CD4-positive, alpha-beta T cell treated with Interleukin-10 for 1 hour (primary cell): ENCODE results near the gene LGALS12.
A peak's percentile ranks its signal among the peaks of the same experiment; 100 is the strongest.
"Not testable (repeated sequence)": the region's sequence is repeated elsewhere in the genome, so short reads cannot be mapped to it uniquely, and the experiment has no call there.

Experiments used
- DNase-seq: peaks from one replicate; pipeline ENCODE4 v3.0.0-alpha.2; 2020

LGALS12 gene

GRCh38 chr11:63535734-63536133, 29.9 kb downstream of the LGALS12 start:
- peak; percentile 47 for DNase-seq

GRCh38 chr11:63536669-63537292, 30.9 kb downstream of the LGALS12 start, which contains the start of gene PLAAT4:
Gene PLAAT4 (plus strand): TSS chr11:63536808. CDS start chr11:63536869, 61 bp downstream.
- DNase-seq, result peak; percentile 68

GRCh38 chr11:63537293-63538101, 31.6 kb downstream of the LGALS12 start:
- peak; percentile 24 for DNase-seq

- DNase-seq, result not testable (repeated sequence)
Observed at GRCh38 chr11:63542506-63542905, 36.6 kb downstream of the LGALS12 start.

- DNase-seq, result no peak
Observed at GRCh38 chr11:63543711-63544110, 37.8 kb downstream of the LGALS12 start.

- DNase-seq, result no peak
Observed at GRCh38 chr11:63547061-63547460, 41.2 kb downstream of the LGALS12 start.

- DNase-seq, result no peak
Observed at GRCh38 chr11:63548178-63548577, 42.3 kb downstream of the LGALS12 start.

GRCh38 chr11:63549411-63549810, 43.5 kb downstream of the LGALS12 start:
- no peak for DNase-seq

- DNase-seq, result not testable (repeated sequence)
Observed at GRCh38 chr11:63550156-63550700, 44.3 kb downstream of the LGALS12 start.

- DNase-seq, result peak; percentile 59
Observed at GRCh38 chr11:63551091-63551888, 45.4 kb downstream of the LGALS12 start.

- peak; percentile 45 for DNase-seq
Observed at GRCh38 chr11:63551889-63552266, 46.0 kb downstream of the LGALS12 start.

GRCh38 chr11:63552921-63553320, 47.0 kb downstream of the LGALS12 start:
- DNase-seq, result no peak

GRCh38 chr11:63553759-63554158, 47.9 kb downstream of the LGALS12 start:
- peak; percentile 73 for DNase-seq

- DNase-seq, result no peak
Observed at GRCh38 chr11:63554877-63555223, 49.0 kb downstream of the LGALS12 start.

- no peak for DNase-seq
Observed at GRCh38 chr11:63556404-63557013, 50.6 kb downstream of the LGALS12 start.

GRCh38 chr11:63557570-63557969, 51.7 kb downstream of the LGALS12 start:
- DNase-seq, result no peak

GRCh38 chr11:63558459-63559157, 52.7 kb downstream of the LGALS12 start:
- DNase-seq, result no peak

- peak; percentile 46 for DNase-seq
Observed at GRCh38 chr11:63560506-63561180, 54.8 kb downstream of the LGALS12 start.

- DNase-seq, result no peak
Observed at GRCh38 chr11:63563201-63564055, 57.5 kb downstream of the LGALS12 start, which contains the start of gene PLAAT2. Gene PLAAT2 (minus strand): TSS chr11:63563379. CDS start chr11:63563324, 55 bp downstream.

GRCh38 chr11:63564056-63564774, 58.3 kb downstream of the LGALS12 start:
- peak; percentile 53 for DNase-seq
